ENCODE measurements around the gene UCK1. TPM values are rescaled to one million over a fixed set of nuclear protein-coding genes. Genes with fewer than 3 reads are reported as not detected.

UCK1 gene
- total RNA-seq: 10 to 100 TPM; 24.5 to 28.3 TPM
- 10 to 100 TPM; 35.7 to 45.7 TPM for polyA plus RNA-seq
- long read RNA-seq, donor 1, transcript UCK1-204 (7 exons, 2,167 nt): major isoform, 101 of 143 reads
- long read RNA-seq, donor 1, partial matches to known transcripts: 5 of 143 reads
- long read RNA-seq, donor 1, other reads (novel, unspliced or antisense): 28 of 143 reads
- long read RNA-seq, donor 2, transcript UCK1-204 (7 exons, 2,167 nt): major isoform, 32 of 40 reads
- long read RNA-seq, donor 2, partial matches to known transcripts: 2 of 40 reads
- long read RNA-seq, donor 2, other reads (novel, unspliced or antisense): 4 of 40 reads

- peaks cover 0 to 2% of the 10 kb centered on the region in 2 donors for H3K36me3 ChIP-seq (ENCODE audit: control insufficient read depth in 1 of 2, insufficient read depth in 2 of 2, low read length in 1 of 2)
- H3K9me3 ChIP-seq (ENCODE audit: control insufficient read depth, low read length): no peaks in the 10 kb centered on the region
- 5 to 6% methylated on average over 61 to 103 of the region's 103 CpGs for WGBS, 2 donors
- no peaks in the 10 kb centered on the region for H3K4me1 ChIP-seq (ENCODE audit: control insufficient read depth in 1 of 2, insufficient read depth in 2 of 2, low read length in 2 of 2)
- peak within 1 kb of the TSS in 1 of 2 donors; percentile 30 for H3K27ac ChIP-seq (ENCODE audit: low read depth in 1 of 2, low read length in 2 of 2)
- ATAC-seq (ENCODE audit: low FRiP score) (peak; percentile 96), DNase-seq (peak; percentile 88 to 92)
- H3K27me3 ChIP-seq (ENCODE audit: control insufficient read depth in 1 of 2, insufficient read depth in 2 of 2, low read length in 1 of 2): no peaks in the 10 kb centered on the region
- H3K4me3 ChIP-seq (ENCODE audit: low read length in 2 of 2): peak within 1 kb of the TSS; percentile 80 to 98
- intact Hi-C loops (cut with DNase I): no loop called here
Observed at GRCh38 chr9:131530920-131531832, at the start of gene UCK1. Gene UCK1 (minus strand): TSS chr9:131531263. CDS start chr9:131531174, 89 bp downstream.

- no peak for ATAC-seq (ENCODE audit: low FRiP score)
- 74 to 75% methylated on average over 9 of the region's 9 CpGs for WGBS, 2 donors
- Histone ChIP-seq H3K9me3 (ENCODE audit: control insufficient read depth, low read length) (no peaks in the 10 kb centered on the region), H3K27me3 (ENCODE audit: control insufficient read depth in 1 of 2, insufficient read depth in 2 of 2, low read length in 1 of 2) (no peaks in the 10 kb centered on the region), H3K27ac (ENCODE audit: low read depth in 1 of 2, low read length in 2 of 2) (no peak overlapping the region), H3K4me3 (ENCODE audit: low read length in 2 of 2) (no peak overlapping the region), H3K4me1 (ENCODE audit: control insufficient read depth in 1 of 2, insufficient read depth in 2 of 2, low read length in 2 of 2) (no peaks in the 10 kb centered on the region), H3K36me3 (ENCODE audit: control insufficient read depth in 1 of 2, insufficient read depth in 2 of 2, low read length in 1 of 2) (peaks cover 0 to 15% of the 10 kb centered on the region in 2 donors)
- intact Hi-C loops (cut with DNase I): no loop called here
- peak; percentile 29 to 55 for DNase-seq
Observed at GRCh38 chr9:131580358-131580757, 49.3 kb upstream of the UCK1 start.

- Histone ChIP-seq H3K4me3 (ENCODE audit: low read length in 2 of 2) (no peak overlapping the region), H3K36me3 (ENCODE audit: control insufficient read depth in 1 of 2, insufficient read depth in 2 of 2, low read length in 1 of 2) (peaks cover 0 to 15% of the 10 kb centered on the region in 2 donors), H3K9me3 (ENCODE audit: control insufficient read depth, low read length) (no peaks in the 10 kb centered on the region), H3K27me3 (ENCODE audit: control insufficient read depth in 1 of 2, insufficient read depth in 2 of 2, low read length in 1 of 2) (no peaks in the 10 kb centered on the region), H3K4me1 (ENCODE audit: control insufficient read depth in 1 of 2, insufficient read depth in 2 of 2, low read length in 2 of 2) (no peaks in the 10 kb centered on the region), H3K27ac (ENCODE audit: low read depth in 1 of 2, low read length in 2 of 2) (no peak overlapping the region)
- peak in 1 of 2 donors; percentile 69 for DNase-seq
- intact Hi-C loops (cut with DNase I): no loop called here
- ATAC-seq (ENCODE audit: low FRiP score): no peak
- WGBS, 2 donors: 28 to 36% methylated on average over 8 of the region's 8 CpGs
Observed at GRCh38 chr9:131579789-131580211, 48.7 kb upstream of the UCK1 start.

- H3K4me3 ChIP-seq (ENCODE audit: low read length in 2 of 2): no peak overlapping the region
- peak; percentile 42 to 71 for DNase-seq
- H3K27me3 ChIP-seq (ENCODE audit: control insufficient read depth in 1 of 2, insufficient read depth in 2 of 2, low read length in 1 of 2): no peaks in the 10 kb centered on the region
- ATAC-seq (ENCODE audit: low FRiP score): no peak
- intact Hi-C loops (cut with DNase I): no loop called here
- no peaks in the 10 kb centered on the region for H3K9me3 ChIP-seq (ENCODE audit: control insufficient read depth, low read length)
- H3K36me3 ChIP-seq (ENCODE audit: control insufficient read depth in 1 of 2, insufficient read depth in 2 of 2, low read length in 1 of 2): peaks cover 0 to 13% of the 10 kb centered on the region in 2 donors
- WGBS, 2 donors: 54% methylated on average over 26 of the region's 26 CpGs
- no peak overlapping the region for H3K27ac ChIP-seq (ENCODE audit: low read depth in 1 of 2, low read length in 2 of 2)
- H3K4me1 ChIP-seq (ENCODE audit: control insufficient read depth in 1 of 2, insufficient read depth in 2 of 2, low read length in 2 of 2): no peaks in the 10 kb centered on the region
Observed at GRCh38 chr9:131578731-131579504, 47.9 kb upstream of the UCK1 start.

GRCh38 chr9:131578021-131578420 lies 47.0 kb upstream of the UCK1 start:
- no peak for ATAC-seq (ENCODE audit: low FRiP score)
- intact Hi-C loops (cut with DNase I): no loop called here
- peak; percentile 38 to 41 for DNase-seq
- Histone ChIP-seq H3K27ac (ENCODE audit: low read depth in 1 of 2, low read length in 2 of 2) (no peak overlapping the region), H3K27me3 (ENCODE audit: control insufficient read depth in 1 of 2, insufficient read depth in 2 of 2, low read length in 1 of 2) (no peaks in the 10 kb centered on the region), H3K4me1 (ENCODE audit: control insufficient read depth in 1 of 2, insufficient read depth in 2 of 2, low read length in 2 of 2) (no peaks in the 10 kb centered on the region), H3K36me3 (ENCODE audit: control insufficient read depth in 1 of 2, insufficient read depth in 2 of 2, low read length in 1 of 2) (peaks cover 0 to 10% of the 10 kb centered on the region in 2 donors), H3K4me3 (ENCODE audit: low read length in 2 of 2) (no peak overlapping the region), H3K9me3 (ENCODE audit: control insufficient read depth, low read length) (no peaks in the 10 kb centered on the region)
- WGBS, 2 donors: 91 to 94% methylated on average over 13 of the region's 13 CpGs

- DNase-seq (peak in 1 of 2 donors; percentile 33), ATAC-seq (ENCODE audit: low FRiP score) (no peak)
- intact Hi-C loops (cut with DNase I): no loop called here
- WGBS, 2 donors: 86 to 89% methylated on average over 25 of the region's 25 CpGs
- H3K27ac ChIP-seq (ENCODE audit: low read depth in 1 of 2, low read length in 2 of 2): no peak overlapping the region
- H3K4me1 ChIP-seq (ENCODE audit: control insufficient read depth in 1 of 2, insufficient read depth in 2 of 2, low read length in 2 of 2): no peaks in the 10 kb centered on the region
- H3K4me3 ChIP-seq (ENCODE audit: low read length in 2 of 2): no peak overlapping the region
- no peaks in the 10 kb centered on the region for H3K27me3 ChIP-seq (ENCODE audit: control insufficient read depth in 1 of 2, insufficient read depth in 2 of 2, low read length in 1 of 2)
- no peaks in the 10 kb centered on the region for H3K9me3 ChIP-seq (ENCODE audit: control insufficient read depth, low read length)
- H3K36me3 ChIP-seq (ENCODE audit: control insufficient read depth in 1 of 2, insufficient read depth in 2 of 2, low read length in 1 of 2): peaks cover 0 to 8% of the 10 kb centered on the region in 2 donors
Observed at GRCh38 chr9:131577005-131578000, 46.2 kb upstream of the UCK1 start.

- Histone ChIP-seq H3K27me3 (ENCODE audit: control insufficient read depth in 1 of 2, insufficient read depth in 2 of 2, low read length in 1 of 2) (no peaks in the 10 kb centered on the region), H3K4me1 (ENCODE audit: control insufficient read depth in 1 of 2, insufficient read depth in 2 of 2, low read length in 2 of 2) (no peaks in the 10 kb centered on the region), H3K4me3 (ENCODE audit: low read length in 2 of 2) (no peak overlapping the region), H3K9me3 (ENCODE audit: control insufficient read depth, low read length) (no peaks in the 10 kb centered on the region), H3K36me3 (ENCODE audit: control insufficient read depth in 1 of 2, insufficient read depth in 2 of 2, low read length in 1 of 2) (peaks cover 0 to 8% of the 10 kb centered on the region in 2 donors), H3K27ac (ENCODE audit: low read depth in 1 of 2, low read length in 2 of 2) (no peak overlapping the region)
- ATAC-seq (ENCODE audit: low FRiP score) (no peak), DNase-seq (peak in 1 of 2 donors; percentile 30)
- WGBS, 2 donors: 92 to 95% methylated on average over 23 of the region's 23 CpGs
- intact Hi-C loops (cut with DNase I): no loop called here
Observed at GRCh38 chr9:131575946-131576853, 45.1 kb upstream of the UCK1 start.

All from aorta (tissue), 5 donors.